GM12864 (cell line): ENCODE measurements around the gene C1QTNF12.

Experiments used
- DNase-seq: peaks from one replicate; pipeline ENCODE4 v3.0.0-alpha.2; 2011; ENCODE audit warnings: low read depth
- H3K4me3 ChIP-seq: 2 replicates; pipeline ENCODE4 v1.5.1; 2011; ENCODE audit warnings: mild to moderate bottlenecking, low read depth, low read length, control low read depth
- TF ChIP-seq, protein P1 (sequence below): IDR thresholded peaks from 2 replicates; pipeline ENCODE4 v1.5.1; 2011; ENCODE audit warnings: low read depth, mild to moderate bottlenecking, moderate library complexity, low read length, control low read depth, inconsistent platforms; ENCODE audit errors: missing control alignments

C1QTNF12 gene

DNA sequence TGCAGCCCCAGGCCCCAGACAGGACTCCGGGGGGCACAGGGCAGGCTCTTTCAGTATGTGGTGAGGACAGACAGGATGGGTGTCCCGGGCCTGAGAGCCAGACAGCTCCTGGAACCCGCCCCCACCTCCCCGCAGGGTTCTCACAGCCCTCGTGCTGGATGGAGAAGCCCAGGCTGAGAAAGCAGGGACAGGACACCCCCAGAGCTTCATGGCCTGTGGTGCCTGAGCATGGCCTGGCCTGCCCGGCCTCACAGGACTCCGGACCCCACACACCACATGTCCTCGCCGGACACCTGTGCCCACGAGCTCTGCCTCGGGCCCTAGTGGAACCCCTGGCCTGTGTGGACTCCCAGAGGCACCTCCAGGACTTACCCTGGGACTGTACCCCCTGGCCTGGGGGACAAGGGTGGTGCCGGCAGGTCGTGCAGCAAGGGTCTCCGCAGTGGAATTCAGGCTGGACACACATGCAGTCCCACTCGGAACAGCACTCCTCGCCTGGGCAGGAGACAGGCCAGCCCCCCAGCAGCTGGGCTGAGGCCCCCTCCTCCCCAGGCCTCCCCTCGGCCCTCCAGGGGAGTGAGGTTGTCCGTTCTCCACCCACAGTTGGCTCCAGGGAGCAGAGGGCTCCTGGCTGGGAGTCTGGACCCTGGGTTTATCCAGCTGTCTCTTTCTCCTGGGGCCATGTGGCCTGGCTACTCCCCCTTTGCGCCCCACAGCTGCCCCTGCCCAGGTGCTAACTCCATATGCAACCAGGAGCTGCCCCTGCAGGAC lies 41.3 kb downstream of the C1QTNF12 start:
- peak overlapping the region; percentile 8 for H3K4me3 ChIP-seq
- DNase-seq, result no peak

DNA sequence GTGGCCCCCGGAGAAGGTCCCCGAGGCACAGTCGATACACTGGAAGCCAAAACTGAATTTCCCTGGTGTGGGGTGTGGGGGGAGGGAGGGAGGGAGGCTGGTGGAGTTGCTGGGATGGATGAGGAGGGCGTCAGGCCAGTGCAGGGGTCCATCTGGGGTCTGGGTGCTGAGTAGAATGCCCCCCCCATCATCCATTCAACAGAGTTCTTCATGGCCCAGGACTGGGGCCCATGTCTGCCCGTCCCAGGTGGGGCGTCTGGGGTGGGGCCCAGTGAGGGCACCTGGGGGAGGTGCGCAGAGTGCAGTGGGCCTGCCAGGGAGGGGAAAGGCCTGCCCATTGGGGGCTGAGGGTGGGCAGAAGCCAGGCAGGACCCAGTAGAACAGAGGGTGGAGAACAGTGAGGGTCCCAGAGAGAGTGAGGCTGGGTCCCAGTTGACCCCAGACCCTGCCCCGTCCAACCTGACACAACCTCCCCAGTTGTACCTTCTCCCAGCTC lies 42.0 kb downstream of the C1QTNF12 start:
- no peak overlapping the region for H3K4me3 ChIP-seq
- TF ChIP-seq, protein P1, sequence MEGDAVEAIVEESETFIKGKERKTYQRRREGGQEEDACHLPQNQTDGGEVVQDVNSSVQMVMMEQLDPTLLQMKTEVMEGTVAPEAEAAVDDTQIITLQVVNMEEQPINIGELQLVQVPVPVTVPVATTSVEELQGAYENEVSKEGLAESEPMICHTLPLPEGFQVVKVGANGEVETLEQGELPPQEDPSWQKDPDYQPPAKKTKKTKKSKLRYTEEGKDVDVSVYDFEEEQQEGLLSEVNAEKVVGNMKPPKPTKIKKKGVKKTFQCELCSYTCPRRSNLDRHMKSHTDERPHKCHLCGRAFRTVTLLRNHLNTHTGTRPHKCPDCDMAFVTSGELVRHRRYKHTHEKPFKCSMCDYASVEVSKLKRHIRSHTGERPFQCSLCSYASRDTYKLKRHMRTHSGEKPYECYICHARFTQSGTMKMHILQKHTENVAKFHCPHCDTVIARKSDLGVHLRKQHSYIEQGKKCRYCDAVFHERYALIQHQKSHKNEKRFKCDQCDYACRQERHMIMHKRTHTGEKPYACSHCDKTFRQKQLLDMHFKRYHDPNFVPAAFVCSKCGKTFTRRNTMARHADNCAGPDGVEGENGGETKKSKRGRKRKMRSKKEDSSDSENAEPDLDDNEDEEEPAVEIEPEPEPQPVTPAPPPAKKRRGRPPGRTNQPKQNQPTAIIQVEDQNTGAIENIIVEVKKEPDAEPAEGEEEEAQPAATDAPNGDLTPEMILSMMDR, result no peak
- DNase-seq, result no peak

More for the DNA sequence above, 41.3 kb downstream of the C1QTNF12 start:
- TF ChIP-seq, protein P1, result no peak

- no peak overlapping the region for H3K4me3 ChIP-seq
- DNase-seq, result no peak
- TF ChIP-seq, protein P1, result no peak
These were observed 42.7 kb downstream of the C1QTNF12 start for GRCh38 chr1:1203561-1204424.

DNA sequence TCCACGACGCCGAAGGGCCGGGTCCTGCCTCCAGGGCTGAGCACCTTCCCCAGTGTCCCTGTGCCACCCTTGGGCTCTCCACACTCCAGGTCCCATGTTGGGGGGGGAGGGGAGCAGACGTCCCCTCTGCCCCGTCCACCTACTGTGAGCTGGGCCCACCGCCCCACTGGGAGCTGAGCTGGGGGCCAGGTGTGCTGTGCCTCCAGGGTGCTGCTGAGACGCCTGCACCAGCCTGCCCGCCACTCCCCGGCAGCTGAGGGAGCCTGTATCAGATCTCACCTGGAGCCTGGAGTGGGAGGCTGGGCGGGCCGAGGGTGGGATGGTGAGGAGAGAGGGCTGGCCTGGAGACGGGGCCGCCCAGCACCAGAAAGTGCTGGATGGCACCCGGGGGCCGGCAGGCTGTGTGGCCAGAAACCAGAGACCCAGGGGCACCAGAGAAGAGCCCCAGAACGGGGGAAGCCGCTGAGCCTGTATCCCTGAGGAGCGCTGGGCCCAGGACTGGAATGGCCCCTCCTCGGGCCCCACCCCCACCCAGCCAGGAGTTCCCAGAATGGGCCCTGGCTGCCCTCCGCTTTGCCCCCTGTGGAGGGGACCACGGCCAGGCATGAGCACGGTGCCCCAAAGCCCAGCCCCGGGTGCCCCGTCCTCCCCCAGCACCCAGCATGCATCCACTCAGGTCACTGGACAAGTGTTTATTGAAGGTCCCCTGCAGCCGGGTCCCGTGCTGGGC lies 43.5 kb downstream of the C1QTNF12 start:
- H3K4me3 ChIP-seq, result no peak overlapping the region
- no peak for DNase-seq
- TF ChIP-seq, protein P1, result no peak

GRCh38 chr1:1200876-1201810 lies 45.4 kb downstream of the C1QTNF12 start:
- H3K4me3 ChIP-seq, result peak overlapping the region; percentile 10; the same call in 1 of the 2 replicates
- DNase-seq, result no peak
- TF ChIP-seq, protein P1, result no peak
